ENCODE data around the gene ABLIM1. TPM values are rescaled to one million over a fixed set of nuclear protein-coding genes. Genes with fewer than 3 reads are reported as not detected.

Gene ABLIM1
- total RNA-seq, 1 donor: 52.5 TPM

DNA sequence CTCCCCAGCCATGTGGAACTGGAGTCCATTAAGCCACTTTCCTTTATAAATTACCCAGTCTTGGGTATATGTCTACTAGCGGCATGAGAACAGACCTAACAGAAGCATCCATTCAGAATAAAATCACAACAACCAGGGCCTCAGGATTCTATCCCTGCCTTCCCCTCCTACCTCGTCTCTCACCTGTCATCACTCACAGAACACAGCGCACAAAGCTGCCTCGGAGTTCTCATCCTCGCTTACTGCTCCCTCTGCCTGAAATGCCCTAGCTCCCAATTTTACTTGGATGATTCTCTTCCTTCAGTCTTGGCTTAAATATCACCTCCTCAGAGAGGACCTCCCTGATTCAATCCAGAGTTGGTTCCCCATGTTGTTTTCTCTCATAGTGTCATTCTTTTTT is 183.1 kb downstream of the ABLIM1 start:
- DNase-seq (ENCODE audit: low read depth in 2 of 3, low spot score in 2 of 3): no peak

DNA sequence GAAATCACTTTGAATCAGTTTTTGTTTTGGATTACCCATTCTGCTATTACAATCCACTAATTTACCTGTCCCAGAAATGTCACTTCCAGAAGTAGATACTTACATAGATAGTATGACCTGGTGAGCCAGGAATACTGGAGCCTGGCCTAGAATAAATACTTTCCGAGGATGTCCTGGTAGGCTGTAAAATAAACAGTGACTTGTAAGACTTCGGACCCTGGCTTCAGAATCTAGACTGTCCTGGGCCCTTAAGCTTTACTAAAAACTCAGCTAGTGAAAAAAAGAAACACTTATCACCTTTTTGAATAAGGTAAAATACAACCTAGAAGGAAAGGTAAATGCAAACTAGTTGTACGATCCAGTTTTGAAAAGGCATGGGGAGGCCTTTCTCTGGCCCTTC is 184.3 kb downstream of the ABLIM1 start:
- no peak for DNase-seq (ENCODE audit: low read depth in 2 of 3, low spot score in 2 of 3)

DNA sequence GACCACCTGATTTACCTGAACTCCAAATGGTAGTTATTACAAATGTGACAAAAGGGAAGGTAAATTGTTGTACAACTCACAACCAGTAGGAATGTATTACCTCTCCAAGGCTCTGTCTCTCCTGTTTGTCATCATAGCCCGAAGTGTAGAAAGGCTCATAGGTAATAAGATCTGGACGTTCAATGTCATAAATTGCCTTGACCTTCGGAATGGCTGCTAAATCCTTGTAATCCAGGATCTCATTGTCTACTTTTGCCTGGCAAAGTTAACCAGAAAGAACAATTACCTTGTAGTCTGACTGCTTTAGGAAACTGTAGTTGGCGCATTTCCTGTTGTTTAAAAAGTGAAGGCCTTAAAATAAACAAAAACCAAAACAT is 185.2 kb downstream of the ABLIM1 start:
- no peak for DNase-seq (ENCODE audit: low read depth in 2 of 3, low spot score in 2 of 3)

DNA sequence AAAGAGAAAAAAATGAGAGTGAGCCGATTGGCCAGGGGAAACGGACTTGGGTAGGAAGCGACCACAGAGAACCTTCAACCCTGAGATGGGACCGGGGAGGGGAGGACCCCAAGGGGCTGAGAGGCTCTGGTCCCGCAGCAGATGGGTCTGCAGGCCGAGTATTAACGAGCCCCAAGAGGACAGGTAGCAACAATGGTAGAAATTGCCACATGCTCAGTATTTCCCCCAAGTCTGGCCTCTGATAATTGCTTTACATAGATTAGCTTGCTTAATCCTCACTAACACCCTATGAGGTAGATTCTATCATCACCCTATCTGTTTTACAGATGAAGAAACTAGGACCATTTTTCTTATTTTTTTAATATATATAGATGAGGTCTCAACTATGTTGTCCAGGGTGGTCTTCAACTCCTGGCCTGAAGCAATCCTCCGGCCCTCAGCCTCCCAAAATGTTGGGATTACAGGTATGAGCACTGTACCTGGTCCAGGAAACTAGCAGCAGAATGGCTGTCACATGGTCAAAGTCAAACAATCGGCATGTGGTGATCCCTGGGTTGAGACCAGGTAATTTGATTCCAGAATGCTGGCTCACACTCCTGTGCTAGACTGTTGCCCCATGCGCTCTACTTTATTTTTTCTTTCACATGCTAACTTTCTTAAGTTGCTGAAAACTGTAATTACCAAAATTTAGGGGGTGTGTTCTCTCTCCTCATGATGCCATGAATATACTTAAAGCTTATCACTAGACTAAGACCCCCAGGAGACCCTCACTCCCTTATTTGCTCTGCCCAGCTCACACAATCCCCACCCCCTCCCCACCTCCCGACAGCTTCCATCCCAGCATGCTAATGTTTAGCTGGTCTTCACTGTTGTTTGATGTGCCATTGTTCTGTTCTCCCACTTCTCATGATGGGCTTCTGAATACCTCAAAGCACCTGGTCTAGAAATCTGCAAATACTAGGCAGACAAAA is 185.9 kb downstream of the ABLIM1 start:
- DNase-seq (ENCODE audit: low read depth in 2 of 3, low spot score in 2 of 3): no peak

DNA sequence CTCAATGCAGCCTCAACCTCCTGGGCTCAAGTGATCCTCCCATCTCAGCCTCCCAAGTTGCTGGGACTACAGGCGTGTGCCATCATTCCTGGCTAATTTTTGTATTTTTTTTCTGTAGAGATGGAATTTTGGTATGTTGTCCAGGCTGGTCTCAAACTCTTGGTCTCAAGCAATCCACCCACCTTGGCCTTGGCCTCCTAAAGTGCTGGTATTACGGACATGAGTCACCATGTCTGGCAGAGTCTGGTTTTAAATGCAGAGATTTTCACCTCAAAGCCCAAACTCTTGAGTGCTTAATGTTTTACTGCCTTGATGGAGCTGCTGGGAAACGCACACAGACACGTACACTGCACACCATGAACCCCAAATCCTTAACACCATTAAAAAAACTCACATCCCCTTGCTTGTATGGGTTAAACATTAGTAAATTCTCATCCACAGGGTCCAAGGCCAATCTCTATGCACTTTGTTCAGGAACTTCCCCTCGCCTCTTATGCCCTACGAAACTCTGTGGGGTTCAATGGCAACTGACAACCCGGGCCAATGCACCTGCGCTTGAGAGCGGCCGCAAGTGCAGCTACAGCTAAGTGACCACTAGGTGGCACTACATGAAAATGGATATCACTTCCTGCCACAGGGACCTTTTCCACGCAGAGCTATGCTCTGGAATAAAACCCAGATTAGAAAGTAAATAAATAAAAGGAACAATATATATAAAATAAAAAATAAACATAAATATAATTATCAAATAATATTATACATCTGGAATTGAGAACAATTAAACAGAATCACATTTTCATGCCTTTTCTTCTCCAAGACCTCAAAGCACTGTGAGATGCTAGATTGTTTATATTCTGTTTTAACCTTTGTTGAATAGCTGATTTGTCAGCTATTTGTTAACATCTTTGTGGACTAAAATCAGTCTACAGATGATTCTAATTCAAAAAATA is 186.8 kb downstream of the ABLIM1 start:
- DNase-seq (ENCODE audit: low read depth in 2 of 3, low spot score in 2 of 3): peak; percentile 55 to 84 (median 74)

DNA sequence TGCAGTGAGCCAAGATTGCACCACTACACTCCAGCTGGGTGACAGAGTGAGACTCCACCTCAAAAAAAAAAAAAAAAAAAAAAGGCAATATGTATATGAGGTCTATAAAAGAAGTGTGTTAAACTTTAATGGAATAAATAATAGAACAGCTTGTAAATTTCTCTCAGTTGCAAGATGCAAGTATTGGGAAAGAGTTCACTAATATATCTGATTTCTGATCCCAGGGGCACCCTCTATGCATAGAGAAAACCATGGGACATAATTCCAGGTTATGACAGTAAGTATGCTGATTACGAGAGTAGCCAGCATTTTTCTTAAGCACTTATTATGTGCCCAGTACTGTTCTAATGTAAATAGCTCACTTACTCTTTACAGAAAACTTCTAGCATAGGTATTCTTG is 187.7 kb downstream of the ABLIM1 start:
- no peak for DNase-seq (ENCODE audit: low read depth in 2 of 3, low spot score in 2 of 3)

DNA sequence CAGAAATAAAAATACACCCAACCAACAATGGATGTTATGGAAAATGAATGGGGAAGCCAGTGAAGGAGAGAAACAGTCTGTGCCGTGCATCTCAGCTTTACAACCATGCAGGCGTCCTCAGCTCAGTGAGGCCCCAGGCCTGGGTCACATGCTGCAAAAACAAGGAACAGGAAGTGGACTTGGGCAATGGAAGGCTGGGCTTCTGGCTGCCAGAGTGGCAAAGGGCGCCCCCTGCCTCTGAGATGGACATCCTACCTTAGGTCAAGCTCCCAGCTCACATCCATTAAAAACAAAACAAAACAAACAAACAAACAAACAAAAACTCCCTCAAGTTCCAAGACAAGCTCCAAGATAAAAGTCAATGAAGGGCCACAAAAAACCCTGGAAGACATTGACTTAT is 199.1 kb downstream of the ABLIM1 start:
- DNase-seq (ENCODE audit: low read depth in 2 of 3, low spot score in 2 of 3): peak in 2 of 3 donors; percentile 37 to 60

DNA sequence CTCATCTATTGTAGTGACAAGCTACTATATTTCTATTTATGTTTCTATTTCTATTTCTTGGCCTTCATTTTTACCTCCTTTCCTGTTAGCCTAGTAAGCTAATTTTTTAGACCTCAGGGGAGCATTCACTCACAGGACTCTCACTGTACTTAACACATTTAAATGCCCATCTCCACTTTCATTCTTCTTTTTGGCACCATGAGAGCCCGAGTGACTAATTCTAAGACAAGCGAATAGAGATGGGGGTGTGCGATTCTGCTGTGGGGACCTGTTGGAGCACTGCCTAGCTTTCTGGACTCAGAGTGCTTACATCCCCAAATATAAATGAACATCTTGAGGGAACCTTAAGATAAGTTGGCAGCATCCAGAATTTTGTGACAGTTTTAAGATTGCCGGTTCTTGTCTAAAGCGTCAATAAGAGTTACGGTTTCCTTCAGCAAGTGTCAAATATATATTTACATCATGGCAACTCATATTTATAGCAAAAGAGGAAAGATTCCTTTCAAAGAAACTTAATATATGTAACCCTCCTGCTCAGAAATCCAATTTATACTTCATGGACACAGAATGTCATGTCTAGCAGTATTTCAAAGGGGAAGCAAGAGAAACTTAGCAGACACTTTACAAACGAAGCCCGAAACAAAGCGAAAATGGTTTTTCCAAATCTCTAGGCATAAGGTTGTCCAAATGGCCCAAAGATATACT is 199.7 kb downstream of the ABLIM1 start:
- no peak for DNase-seq (ENCODE audit: low read depth in 2 of 3, low spot score in 2 of 3)

DNA sequence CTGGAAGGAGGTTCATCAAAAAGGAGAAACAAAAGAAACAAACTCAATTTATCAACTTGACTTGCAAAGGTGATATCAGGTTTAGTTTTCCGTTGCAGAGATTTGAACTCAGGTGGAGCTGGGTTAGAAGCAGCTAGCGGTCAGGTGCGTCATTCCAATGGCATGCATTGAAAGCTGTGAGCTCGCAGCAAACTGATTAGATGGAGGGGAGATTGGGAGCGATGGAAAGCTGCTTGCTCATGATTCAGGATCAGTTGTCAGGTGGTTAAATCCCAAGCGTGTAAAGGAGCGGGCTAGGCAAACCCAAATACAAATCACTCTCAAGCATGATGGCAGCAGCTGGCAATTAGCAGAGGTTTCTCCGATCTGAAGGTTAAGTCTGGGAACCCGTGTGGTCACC is 204.5 kb downstream of the ABLIM1 start:
- no peak for DNase-seq (ENCODE audit: low read depth in 2 of 3, low spot score in 2 of 3)

DNA sequence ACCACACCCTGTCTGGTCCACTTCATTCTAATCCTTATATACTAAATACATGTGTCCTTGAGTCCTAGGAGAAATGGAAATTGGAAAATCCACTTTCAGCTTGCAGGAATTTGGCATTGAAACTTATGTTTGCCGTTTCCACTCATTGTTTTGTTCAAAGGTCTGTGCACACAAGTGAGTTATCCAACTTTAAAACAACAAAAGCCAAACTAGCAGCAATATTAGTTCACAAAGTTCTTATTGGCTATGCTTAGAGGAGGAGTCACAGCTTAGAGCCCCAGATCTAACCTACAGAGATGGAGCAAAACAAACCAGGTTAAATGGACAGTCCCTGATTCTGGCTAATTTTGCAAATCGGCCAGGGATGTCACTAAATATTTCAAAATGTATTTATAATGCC is 209.2 kb downstream of the ABLIM1 start:
- DNase-seq (ENCODE audit: low read depth in 2 of 3, low spot score in 2 of 3): no peak

DNA sequence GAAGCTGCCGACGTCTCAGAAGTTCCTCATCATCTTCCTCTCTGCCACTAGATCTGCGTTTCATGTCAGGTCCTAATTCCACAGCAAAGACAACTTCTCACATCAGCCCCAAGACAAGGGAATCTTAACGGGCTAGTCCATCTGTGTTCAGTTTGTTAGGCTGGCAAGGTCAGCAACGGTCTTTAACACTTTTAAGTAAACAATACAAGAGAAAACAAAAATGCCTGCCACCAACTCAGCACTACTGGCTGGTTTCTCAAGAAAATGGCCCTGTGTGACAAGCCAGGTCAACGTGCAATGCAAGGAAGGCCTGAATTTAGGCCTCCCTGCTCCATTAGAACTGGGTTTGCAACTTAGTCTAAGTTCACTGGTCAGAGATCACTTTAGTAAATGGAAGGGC is 212.7 kb downstream of the ABLIM1 start:
- DNase-seq (ENCODE audit: low read depth in 2 of 3, low spot score in 2 of 3): no peak

DNA sequence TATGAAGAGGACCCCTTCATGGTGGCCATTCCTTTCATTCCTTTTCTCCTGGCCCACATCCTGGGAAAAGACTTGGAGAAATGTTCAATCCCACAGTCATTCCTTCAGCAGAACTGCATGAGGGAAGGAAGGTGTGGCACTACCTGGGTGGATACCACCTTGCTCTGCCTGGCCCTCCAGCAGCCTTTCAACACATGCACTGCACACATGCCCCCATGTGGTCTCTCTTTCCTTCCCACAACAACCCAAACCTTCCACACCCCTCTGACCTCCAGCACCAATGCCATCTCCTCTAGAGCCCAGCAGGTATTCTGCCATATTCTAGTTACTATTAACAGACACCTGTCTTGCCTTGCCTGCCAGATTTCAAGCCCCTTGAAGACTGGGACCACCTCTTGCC is 213.3 kb downstream of the ABLIM1 start:
- no peak for DNase-seq (ENCODE audit: low read depth in 2 of 3, low spot score in 2 of 3)

DNA sequence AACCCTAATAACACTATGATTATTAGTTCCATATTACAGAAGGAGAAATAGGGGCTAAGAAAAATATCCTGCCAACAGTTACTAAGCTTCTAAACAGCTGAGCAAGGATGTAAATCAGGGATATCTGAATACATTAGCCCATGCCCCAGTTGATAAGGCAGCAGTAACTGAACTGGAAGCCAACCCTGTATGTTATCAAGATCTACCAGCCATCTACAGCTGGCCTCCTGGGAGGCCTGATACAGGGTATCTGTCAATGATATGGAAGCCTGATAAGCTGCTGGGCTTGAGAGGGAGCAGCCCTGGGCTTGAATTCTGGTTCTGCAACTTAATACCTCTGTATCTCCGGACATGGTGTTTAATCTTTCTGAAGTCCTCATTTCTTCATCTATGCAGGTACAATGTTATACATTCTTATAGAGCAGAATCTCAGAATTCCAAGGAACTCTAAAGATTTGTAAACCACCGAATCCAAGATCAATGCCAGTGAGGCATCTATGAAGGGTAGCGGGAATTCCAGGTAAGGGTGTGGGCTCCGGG is 215.9 kb downstream of the ABLIM1 start:
- peak in 2 of 3 donors; percentile 5 to 33 for DNase-seq (ENCODE audit: low read depth in 2 of 3, low spot score in 2 of 3)

DNA sequence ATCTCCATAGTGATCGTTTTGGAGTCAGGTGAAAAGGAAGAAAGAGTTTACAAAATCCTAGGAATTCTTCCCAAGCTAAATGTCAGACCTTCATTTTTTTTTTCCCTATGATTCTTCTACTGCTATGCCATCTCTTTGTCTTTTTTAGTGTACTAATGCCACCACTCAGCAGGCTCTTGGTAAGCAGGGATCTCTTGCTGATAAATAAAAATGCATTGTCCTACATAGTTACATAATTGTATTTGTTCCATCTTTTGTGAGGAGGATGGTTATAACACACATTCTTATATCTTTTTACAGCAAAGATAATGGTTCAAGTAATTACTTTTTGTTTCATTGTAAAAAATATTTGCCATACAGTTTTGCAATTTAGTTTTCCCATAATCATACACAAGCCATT is 217.0 kb downstream of the ABLIM1 start:
- no peak for DNase-seq (ENCODE audit: low read depth in 2 of 3, low spot score in 2 of 3)

DNA sequence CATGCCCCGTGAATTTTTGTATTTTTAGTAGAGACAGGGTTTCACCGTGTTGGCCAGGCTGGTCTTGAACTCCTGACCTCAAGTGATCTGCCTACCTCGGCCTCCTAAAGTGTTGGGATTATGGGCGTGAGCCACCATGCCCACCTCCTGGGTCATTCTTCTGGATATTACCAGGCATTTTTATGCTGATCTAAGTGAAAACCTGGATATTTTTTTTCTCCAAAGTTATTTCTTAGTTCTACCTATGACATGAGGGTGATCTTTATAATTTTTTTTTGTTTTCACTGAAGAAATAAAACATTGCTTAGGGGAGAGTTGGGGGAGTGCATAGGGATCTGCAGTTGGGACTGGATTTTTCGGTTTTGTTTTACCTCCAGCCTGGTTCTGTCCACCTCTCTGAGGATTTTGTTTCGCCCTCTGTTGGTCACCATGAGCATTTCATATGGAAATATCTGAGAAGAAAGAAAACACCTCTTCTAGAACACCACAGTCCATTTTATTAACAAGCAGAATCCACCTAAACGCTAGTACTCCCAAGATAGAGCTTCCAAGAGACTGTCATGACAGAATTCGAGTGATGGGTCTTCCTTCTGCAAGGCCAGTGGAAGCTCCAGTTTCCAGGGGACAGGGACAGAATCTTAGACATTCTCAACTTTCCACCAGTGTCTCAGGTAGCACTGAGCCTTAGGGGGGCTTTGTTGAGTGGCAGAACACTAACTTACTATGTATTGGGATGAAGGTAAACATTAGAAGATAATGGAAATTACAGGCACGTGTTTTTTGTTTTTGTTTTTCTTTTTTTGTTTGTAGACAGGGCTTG is 220.4 kb downstream of the ABLIM1 start:
- DNase-seq (ENCODE audit: low read depth in 2 of 3, low spot score in 2 of 3): peak in 1 of 3 donors; percentile 49

DNA sequence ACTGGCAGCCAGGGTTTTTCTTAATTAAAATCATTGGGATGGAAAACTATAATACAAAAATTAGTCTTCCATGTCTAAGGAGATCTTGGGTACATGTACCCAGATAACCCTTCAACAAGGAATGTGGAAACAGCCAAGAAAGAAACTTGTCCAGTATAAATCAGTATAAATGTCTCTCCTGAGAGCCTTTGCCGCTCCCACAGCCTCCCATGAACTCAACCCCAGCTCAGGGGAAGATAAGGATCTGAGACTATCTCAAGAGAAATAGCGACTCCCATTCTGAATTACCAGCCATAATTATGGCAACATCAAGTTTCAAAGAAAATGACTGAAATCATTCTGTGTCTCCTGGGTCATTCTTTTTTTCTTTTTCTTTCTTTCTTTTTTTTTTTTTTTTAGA is 221.1 kb downstream of the ABLIM1 start:
- DNase-seq (ENCODE audit: low read depth in 2 of 3, low spot score in 2 of 3): no peak

DNA sequence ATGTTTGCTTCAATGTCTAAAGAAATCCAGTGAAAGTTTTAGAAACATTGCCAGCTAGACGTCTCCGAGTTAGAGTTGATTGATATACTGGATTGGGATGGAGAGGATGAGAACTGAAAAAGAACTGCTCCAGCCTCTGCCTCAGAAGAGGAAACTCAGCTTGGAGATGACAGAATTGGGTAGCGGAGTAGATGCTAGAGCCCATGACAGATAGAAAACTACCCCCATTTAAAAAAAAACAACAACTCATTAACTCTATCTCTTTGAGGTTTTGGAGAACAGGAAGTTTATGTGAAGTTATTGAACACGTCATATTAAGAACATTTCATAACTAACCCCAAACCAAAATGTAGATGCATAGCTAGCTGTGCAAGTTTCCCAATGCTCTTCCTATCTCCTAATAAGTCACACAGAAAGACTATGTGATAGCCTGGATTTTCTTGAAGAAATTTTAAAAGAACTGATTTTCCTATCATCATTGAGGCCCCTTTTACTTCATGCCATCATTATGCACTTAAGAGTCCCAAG is 225.4 kb downstream of the ABLIM1 start:
- no peak for DNase-seq (ENCODE audit: low read depth in 2 of 3, low spot score in 2 of 3)

DNA sequence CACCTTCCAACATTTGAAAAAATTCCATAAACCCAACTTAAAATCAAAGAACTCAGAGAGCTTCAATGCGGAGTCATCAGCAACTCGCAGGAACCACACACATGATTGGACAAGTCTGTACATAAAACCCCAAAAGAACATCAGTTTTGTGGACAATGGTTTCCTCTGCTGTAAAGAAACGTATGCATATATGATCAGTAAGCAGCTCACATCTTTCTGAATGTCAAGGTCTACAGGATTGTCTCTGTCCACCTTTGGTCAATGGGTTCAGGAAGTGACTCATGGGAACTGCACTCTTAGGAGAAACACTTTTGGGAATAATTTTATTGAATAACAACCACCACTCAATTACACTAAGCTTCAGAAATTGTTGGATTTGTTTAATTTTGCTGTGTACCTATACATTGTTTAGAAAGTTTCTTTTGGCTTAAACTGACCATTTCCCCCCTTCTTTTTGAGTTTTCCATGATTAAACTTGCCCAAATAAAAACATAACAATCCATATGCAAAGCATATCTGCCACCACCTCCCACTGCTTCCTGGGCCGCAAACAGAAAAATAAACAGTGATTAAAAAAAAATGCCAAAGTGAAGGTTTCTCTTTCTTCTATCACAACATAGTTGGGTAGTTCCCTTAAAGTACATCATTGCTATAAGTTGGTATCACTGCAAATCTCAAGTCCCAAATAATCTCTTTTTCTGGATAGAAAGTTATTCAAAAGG is 226.5 kb downstream of the ABLIM1 start:
- no peak for DNase-seq (ENCODE audit: low read depth in 2 of 3, low spot score in 2 of 3)
